ENCODE data around the gene CORO6. TPM values are rescaled to one million over a fixed set of nuclear protein-coding genes. Genes with fewer than 3 reads are reported as not detected.

CORO6 gene
- total RNA-seq, 1 experiment from 2014 or later: 2.3 TPM

DNA sequence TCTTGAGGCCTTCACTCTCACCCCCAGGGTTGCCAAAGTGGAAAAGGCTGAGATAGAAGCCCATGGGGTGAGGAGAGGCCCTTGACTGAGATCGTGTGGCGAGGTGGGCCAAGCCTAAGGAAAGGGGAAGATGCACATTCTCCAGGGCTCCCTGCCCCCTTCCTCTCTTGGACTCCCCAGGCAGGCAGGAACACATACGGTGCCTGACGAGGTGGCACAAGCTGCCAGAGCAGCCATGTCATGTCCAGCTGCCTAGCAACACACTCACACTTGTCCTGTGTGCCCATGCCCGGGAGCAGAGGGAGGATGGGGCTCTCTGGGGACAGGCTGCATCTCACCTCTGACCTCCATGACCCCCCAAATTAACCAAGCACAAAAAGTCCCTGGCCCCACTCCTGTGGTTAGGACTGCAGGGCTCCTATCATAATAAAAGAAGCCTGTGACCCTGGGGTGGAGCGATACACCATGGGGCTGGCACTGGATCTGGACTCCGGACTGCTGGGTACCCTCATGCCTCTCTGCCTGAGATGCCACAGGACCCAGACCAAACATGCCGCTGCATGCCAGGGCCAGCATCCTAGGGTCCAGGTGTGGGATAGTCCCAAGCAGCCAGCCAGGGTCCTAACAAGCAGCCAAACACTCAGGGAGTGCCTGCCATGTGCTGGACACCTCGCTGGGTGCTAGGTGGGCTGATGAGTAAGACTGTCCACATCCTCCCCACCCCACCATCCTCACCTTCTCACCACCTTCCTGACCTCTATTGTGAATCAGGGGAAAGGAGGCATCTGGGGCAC lies 35.8 kb downstream of the CORO6 start:
- Histone ChIP-seq H2BK12ac (ENCODE audit: insufficient read length, low read depth, low read length) (no peak overlapping the region), H3K18ac (ENCODE audit: insufficient read length, low read depth, low read length) (no peak overlapping the region), H4K8ac (replicated peaks; ENCODE audit: insufficient read length, low read depth, low read length) (no peak overlapping the region), H3K79me1 (ENCODE audit: insufficient read depth, low read depth, low read length, poor library complexity, severe bottlenecking) (peaks cover 4% of the 10 kb centered on the region), H4K5ac (ENCODE audit: insufficient read length, low read depth, low read length) (no peak overlapping the region), H3K4me2 (ENCODE audit: insufficient read depth, insufficient read length, low read length) (no peak overlapping the region), H2AFZ (ENCODE audit: low read length) (no peak overlapping the region), H3K56ac (ENCODE audit: insufficient read length, low read depth, low read length) (no peak overlapping the region), H3K14ac (ENCODE audit: insufficient read depth, low read length) (no peak overlapping the region), H3K27ac (ENCODE audit: insufficient read length, low read depth, low read length) (no peak overlapping the region), H2BK5ac (ENCODE audit: insufficient read length, low read length) (no peak overlapping the region), H4K91ac (ENCODE audit: insufficient read length, low read depth, low read length) (no peak overlapping the region), H3K4ac (ENCODE audit: low read depth, low read length) (no peak overlapping the region), H3T11ph (ENCODE audit: low read length) (no peak overlapping the region), H3K23ac (ENCODE audit: insufficient read length, low read depth, low read length) (no peak overlapping the region), H3K9ac (ENCODE audit: extremely low read depth, insufficient read length, low read length) (no peak overlapping the region), H3K27me3 (ENCODE audit: insufficient read depth, low read length) (no peaks in the 10 kb centered on the region), H3K4me1 (ENCODE audit: insufficient read depth, low read length) (peaks cover 15% of the 10 kb centered on the region; the same call in 1 of the 2 replicates), H2BK120ac (ENCODE audit: low read depth, low read length, poor library complexity, severe bottlenecking) (no peak overlapping the region), H4K20me1 (ENCODE audit: control insufficient read depth, insufficient read depth, insufficient read length) (no peaks in the 10 kb centered on the region), H3K23me2 (ENCODE audit: insufficient read length, low read depth, low read length, poor library complexity, severe bottlenecking) (peaks cover 28% of the 10 kb centered on the region), H2BK20ac (ENCODE audit: low read depth, low read length, poor library complexity, severe bottlenecking) (no peak overlapping the region), H3K79me2 (ENCODE audit: insufficient read depth, low read length) (peaks cover 23% of the 10 kb centered on the region; the same call in 1 of the 2 replicates), H2BK15ac (ENCODE audit: low read depth, low read length) (no peak overlapping the region), H2AK5ac (ENCODE audit: insufficient read length, low read length) (no peak overlapping the region), H3K9me3 (ENCODE audit: control insufficient read depth, low read depth, low read length) (no peaks in the 10 kb centered on the region)
- Mint-ChIP-seq H3K9me3 (no peaks in the 10 kb centered on the region), H3K27ac (no peak overlapping the region), H3K4me1 (peaks cover 42 to 56% of the 10 kb centered on the region in 2 experiments), H3K36me3 (ENCODE audit: insufficient read depth in 1 of 3, low read depth in 3 of 3) (peaks cover 12 to 21% (median 18%) of the 10 kb centered on the region in 3 experiments; a peak in 6 of 7 replicates), H3K4me3 (no peak overlapping the region; a peak in 1 of 5 replicates), H3K27me3 (ENCODE audit: low read depth) (peaks cover 3% of the 10 kb centered on the region; the same call in 1 of the 2 replicates)
- no peak for DNase-seq
- no CpG with 5 or more reads among the region's 9 CpGs for WGBS (ENCODE audit: extremely low coverage, insufficient read length, low lambda C conversion rate)
- TF ChIP-seq, protein P1, sequence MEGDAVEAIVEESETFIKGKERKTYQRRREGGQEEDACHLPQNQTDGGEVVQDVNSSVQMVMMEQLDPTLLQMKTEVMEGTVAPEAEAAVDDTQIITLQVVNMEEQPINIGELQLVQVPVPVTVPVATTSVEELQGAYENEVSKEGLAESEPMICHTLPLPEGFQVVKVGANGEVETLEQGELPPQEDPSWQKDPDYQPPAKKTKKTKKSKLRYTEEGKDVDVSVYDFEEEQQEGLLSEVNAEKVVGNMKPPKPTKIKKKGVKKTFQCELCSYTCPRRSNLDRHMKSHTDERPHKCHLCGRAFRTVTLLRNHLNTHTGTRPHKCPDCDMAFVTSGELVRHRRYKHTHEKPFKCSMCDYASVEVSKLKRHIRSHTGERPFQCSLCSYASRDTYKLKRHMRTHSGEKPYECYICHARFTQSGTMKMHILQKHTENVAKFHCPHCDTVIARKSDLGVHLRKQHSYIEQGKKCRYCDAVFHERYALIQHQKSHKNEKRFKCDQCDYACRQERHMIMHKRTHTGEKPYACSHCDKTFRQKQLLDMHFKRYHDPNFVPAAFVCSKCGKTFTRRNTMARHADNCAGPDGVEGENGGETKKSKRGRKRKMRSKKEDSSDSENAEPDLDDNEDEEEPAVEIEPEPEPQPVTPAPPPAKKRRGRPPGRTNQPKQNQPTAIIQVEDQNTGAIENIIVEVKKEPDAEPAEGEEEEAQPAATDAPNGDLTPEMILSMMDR (conservative IDR thresholded peaks at IDR 0.05): no peak
